DND-41 (cell line): ENCODE measurements around the gene ADGRD2.

Experiments used
- CTCF ChIP-seq: IDR thresholded peaks from 2 replicates; pipeline ENCODE4 v1.5.1; 2012; ENCODE audit warnings: borderline replicate concordance, low read length, moderate library complexity, mild to moderate bottlenecking; ENCODE audit not compliant: poor library complexity, severe bottlenecking; ENCODE audit errors: extremely low read depth
- EZH2 ChIP-seq: IDR thresholded peaks from 3 replicates; pipeline ENCODE4 v1.6.1; 2012; ENCODE audit warnings: borderline replicate concordance, low read depth, mild to moderate bottlenecking, moderate library complexity, low read length, inconsistent platforms; ENCODE audit not compliant: severe bottlenecking

- TF ChIP-seq CTCF (no peak), EZH2 (no peak)
Measured at GRCh38 chr9:124472770-124473169, 22.5 kb downstream of the ADGRD2 start.
